Upper lobe of right lung (tissue), 1 donor: ENCODE data around the gene ZNF446. TPM values are rescaled to one million over a fixed set of nuclear protein-coding genes. Genes with fewer than 3 reads are reported as not detected.

Experiments
- ATAC-seq: fragments of 200-7000 bp; cut with Tn5 transposase; one replicate; pipeline ENCODE4 v1.9.1; 2020; ENCODE audit warnings: mild to moderate bottlenecking, moderate library complexity
- DNase-seq: peaks from one replicate; pipeline ENCODE4 v3.0.0-alpha.2; 2020
- H3K27ac ChIP-seq: fragments of 200-600 bp; one replicate; pipeline ENCODE4 v1.8.0; 2022
- H3K27me3 ChIP-seq: fragments of 200-600 bp; one replicate; pipeline ENCODE4 v1.8.0; 2022; ENCODE audit warnings: mild to moderate bottlenecking
- H3K36me3 ChIP-seq: fragments of 200-600 bp; one replicate; pipeline ENCODE4 v1.8.0; 2022
- H3K4me1 ChIP-seq: fragments of 200-600 bp; one replicate; pipeline ENCODE4 v1.8.0; 2022
- H3K4me3 ChIP-seq: fragments of 200-600 bp; one replicate; pipeline ENCODE4 v1.8.0; 2022; ENCODE audit warnings: mild to moderate bottlenecking
- H3K9me3 ChIP-seq: fragments of 200-600 bp; one replicate; pipeline ENCODE4 v1.8.0; 2022
- CTCF ChIP-seq: fragments of 200-600 bp; IDR thresholded peaks from one replicate; pipeline ENCODE4 v1.8.0; 2022; ENCODE audit warnings: antibody characterized with exemption
- intact Hi-C: fragments of 100-400 bp; cut with DNase I; formaldehyde crosslinking; loops from one replicate; pipeline ENCODE4 v1.11.0; 2022
- total RNA-seq: library from RNA; stranded (reverse); fragmentation: NEBNext Ultra II Directional; extraction: Animal tissue kit (Norgen Biotek cat#: 25700); gene quantifications from one replicate; pipeline ENCODE4 v1.2.1, GENCODE V29; 2021
- donor health status: DM: no; HTN: yes; CAD: no; lungs with severe emphysema.

Gene ZNF446
- total RNA-seq, 1 donor from 2014 or later: 8.8 TPM

DNA sequence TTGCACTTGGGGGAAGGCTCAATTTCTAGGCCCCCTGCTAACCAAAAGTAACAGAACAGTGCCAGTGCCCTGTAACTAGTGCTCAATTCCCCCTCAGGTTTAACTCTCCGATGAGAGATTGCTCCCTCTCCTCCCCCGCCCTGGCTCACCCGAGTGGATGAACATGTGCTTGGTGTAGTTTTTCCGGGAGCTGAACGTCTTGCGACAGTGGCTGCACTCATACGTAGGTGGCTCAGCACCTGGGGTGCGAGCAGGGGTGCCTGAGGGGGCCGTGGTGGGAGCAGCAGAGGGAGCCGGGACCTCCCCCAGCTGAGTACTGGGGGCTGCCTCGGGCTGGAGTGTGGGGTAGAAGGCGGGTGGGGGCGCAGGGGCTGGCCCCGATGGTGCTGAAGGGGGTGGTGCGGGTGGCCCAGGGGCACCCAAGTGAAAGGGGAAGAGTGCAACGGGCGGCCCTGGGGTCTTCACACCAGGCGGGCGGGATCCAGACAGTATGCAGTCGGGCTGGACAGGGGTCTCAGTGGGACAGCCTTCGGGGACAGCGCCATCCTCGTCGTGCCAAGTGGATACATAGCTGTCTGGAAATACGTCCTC lies 40.2 kb downstream of the ZNF446 start:
- H3K4me1 ChIP-seq: peaks cover 30% of the 10 kb centered on the region
- H3K27ac ChIP-seq: no peak overlapping the region
- no peak overlapping the region for H3K4me3 ChIP-seq
- intact Hi-C loops: no loop called here
- H3K9me3 ChIP-seq: no peaks in the 10 kb centered on the region
- no peak for ATAC-seq
- peaks cover 20% of the 10 kb centered on the region for H3K36me3 ChIP-seq
- H3K27me3 ChIP-seq: no peaks in the 10 kb centered on the region
- no peak for DNase-seq
- TF ChIP-seq CTCF: no peak

DNA sequence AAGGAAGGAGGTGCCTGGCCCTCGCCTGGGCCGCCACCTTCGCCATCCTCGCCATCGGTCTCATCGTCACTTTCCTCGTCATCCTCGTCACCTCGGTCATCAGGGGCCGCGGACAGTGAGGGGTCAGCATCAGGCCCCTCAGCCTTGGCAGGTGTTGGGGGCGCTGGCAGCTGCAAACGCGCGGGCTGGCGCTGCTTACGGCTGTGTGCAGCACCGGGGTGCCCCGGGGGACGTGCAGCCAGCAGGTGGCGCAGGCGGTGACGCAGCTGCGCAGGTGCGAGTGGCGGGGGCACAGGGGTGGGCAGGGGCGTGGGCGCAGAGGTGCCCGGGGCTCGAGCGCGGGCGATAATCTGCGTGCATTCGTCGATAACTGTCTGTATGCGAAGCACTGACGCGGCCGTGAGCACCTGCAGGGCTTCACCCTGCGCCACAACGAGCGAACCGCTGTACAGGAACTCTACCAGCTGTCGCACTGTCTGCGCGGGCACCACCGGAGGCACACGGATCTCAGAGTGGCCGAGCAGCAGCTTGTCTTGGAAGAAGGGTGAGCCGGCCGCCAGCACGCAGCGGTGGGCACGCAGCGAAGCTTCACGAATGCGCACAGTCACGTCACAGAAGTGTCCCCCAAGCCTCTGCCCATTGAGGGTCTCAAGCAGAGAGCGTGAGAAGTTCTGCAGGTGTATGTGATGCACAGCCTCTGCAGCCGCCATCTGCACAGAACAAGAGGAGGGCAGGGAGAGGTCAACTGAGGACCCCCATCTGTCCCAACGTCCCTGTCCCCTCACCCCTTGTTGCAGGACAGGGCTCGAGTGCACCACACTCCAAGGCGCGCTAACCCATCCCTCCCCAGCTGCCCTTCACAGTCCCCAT lies 41.0 kb downstream of the ZNF446 start:
- TF ChIP-seq CTCF: no peak
- Histone ChIP-seq H3K27me3 (no peaks in the 10 kb centered on the region), H3K9me3 (no peaks in the 10 kb centered on the region), H3K27ac (no peak overlapping the region), H3K4me3 (no peak overlapping the region), H3K36me3 (peaks cover 20% of the 10 kb centered on the region), H3K4me1 (peaks cover 30% of the 10 kb centered on the region)
- ATAC-seq (no peak), DNase-seq (no peak)
- intact Hi-C loops: no loop called here

- ATAC-seq (no peak), DNase-seq (no peak)
- intact Hi-C loops: no loop called here
- Histone ChIP-seq H3K4me1 (peaks cover 27% of the 10 kb centered on the region), H3K4me3 (peak overlapping the region; percentile 71), H3K27ac (peak overlapping the region; percentile 91), H3K36me3 (peaks cover 20% of the 10 kb centered on the region), H3K9me3 (no peaks in the 10 kb centered on the region), H3K27me3 (no peaks in the 10 kb centered on the region)
- no peak for TF ChIP-seq CTCF
These were observed 42.3 kb downstream of the ZNF446 start for GRCh38 chr19:58518256-58519086.

DNA sequence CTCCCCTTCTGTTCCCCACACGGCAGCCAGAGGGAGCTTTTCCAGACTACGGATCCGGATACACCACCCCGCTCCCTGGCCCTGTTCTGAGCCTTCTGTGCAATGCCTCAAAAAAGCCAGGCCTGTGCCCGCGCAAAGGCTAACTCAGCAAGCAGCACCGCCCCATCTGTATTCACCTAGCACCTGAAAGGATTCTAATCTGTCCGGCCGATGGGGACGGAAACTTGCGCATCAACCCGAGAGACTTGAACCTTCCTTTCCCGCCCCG lies 42.9 kb downstream of the ZNF446 start:
- H3K27me3 ChIP-seq: no peaks in the 10 kb centered on the region
- H3K4me3 ChIP-seq: peak overlapping the region; percentile 71
- H3K27ac ChIP-seq: peak overlapping the region; percentile 91
- intact Hi-C loops: no loop called here
- H3K9me3 ChIP-seq: no peaks in the 10 kb centered on the region
- peaks cover 22% of the 10 kb centered on the region for H3K4me1 ChIP-seq
- peak; percentile 83 for DNase-seq
- peak; percentile 58 for TF ChIP-seq CTCF
- H3K36me3 ChIP-seq: peaks cover 20% of the 10 kb centered on the region
- ATAC-seq: peak; percentile 51

DNA sequence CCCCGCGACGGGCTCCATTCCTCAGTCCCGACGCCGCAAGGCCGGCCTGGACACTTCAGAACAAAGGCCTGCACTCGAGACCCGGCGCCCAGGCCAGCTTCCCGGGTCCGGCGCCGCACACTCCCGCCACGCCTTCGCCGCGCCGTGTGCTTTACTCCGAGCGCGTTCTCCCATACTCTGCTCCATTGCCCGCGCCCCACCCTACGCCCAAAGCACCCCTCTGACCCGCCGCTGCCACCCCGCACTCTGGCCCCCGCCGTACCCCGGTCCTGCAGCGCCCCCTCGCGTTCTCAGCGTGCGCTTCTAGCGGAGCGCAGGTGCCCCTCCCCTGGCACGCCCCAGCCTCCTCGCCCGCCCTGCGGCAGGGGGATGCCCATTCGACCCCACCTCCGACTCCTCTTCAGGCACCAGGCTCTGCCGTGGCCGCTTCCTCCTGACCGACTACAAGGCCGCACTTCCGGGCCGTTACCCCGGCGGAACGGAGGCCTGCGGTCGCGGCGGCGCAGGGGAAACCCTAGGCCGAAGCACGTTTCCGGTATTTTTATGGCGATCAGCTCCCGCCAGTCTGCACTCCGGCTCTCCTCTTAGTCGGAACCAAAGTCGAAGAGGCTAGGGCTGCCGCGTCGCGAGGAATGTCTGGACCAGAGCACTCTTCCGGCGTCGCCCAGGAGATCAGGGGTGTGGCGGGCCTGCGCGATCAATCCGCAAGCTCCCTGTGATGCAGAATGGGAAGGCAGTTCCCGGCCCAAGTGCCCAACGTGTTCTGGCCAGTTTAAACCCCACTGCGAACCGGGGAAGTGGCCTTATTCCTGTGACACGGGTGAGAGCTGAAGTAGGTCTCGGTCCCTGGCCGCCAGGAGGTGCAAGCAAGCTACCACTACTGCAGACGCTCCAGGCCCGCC lies 43.5 kb downstream of the ZNF446 start, which contains the start of gene ZBTB45:
Gene ZBTB45, minus strand, starts transcription at position 456 of the 902 bp plus-strand sequence. CDS start 2,137 bp downstream, outside the sequence.
- peak within 1 kb of the TSS; percentile 91 for H3K27ac ChIP-seq
- DNase-seq (peak; percentile 95), ATAC-seq (peak; percentile 87)
- intact Hi-C loops: no loop called here
- peaks cover 18% of the 10 kb centered on the region for H3K4me1 ChIP-seq
- TF ChIP-seq CTCF: peak; percentile 46
- no peaks in the 10 kb centered on the region for H3K27me3 ChIP-seq
- no peaks in the 10 kb centered on the region for H3K9me3 ChIP-seq
- peak within 1 kb of the TSS; percentile 71 for H3K4me3 ChIP-seq
- H3K36me3 ChIP-seq: peaks cover 20% of the 10 kb centered on the region
